Adrenal gland (tissue), 12 donors: ENCODE measurements around the gene NR2C1. TPM values are rescaled to one million over a fixed set of nuclear protein-coding genes. Genes with fewer than 3 reads are reported as not detected.
"Not testable (repeated sequence)": the region's sequence is repeated elsewhere in the genome, so short reads cannot be mapped to it uniquely, and the experiment has no call there.

Experiments used
- DNase-seq, 7 donors: peaks; one replicate each; pipeline ENCODE4 v3.0.0-alpha.2; 2019 to 2020
- H3K27ac ChIP-seq, 5 donors: fragments of 200-600 bp; sonication (generic) in 4 of 5; 1 replicate in 3 of 5; 2 replicates in 2 of 5; pipeline versions ENCODE4 v1.5.1 to v1.8.0; 2016 to 2020; ENCODE audit warnings: mild to moderate bottlenecking in 1 of 5
- H3K27me3 ChIP-seq: fragments of 200-600 bp; 2 replicates; pipeline ENCODE4 v1.8.0; 2021
- H3K36me3 ChIP-seq, 2 donors: fragments of 200-600 bp; replicated peaks in 1 of 2; 1 replicate in 1 of 2; 2 replicates in 1 of 2; pipeline versions ENCODE4 v1.5.1 to v1.8.0; 2018 to 2022
- H3K4me1 ChIP-seq, 2 donors: fragments of 200-600 bp; replicated peaks in 1 of 2; 1 replicate in 1 of 2; 2 replicates in 1 of 2; pipeline versions ENCODE4 v1.5.1 to v1.8.0; 2018 to 2021
- H3K4me3 ChIP-seq, 4 donors: fragments of 200-600 bp; sonication (generic) in 3 of 4; one replicate each; pipeline ENCODE4 v1.5.1; 2016 to 2018
- H3K9me3 ChIP-seq, 3 donors: fragments of 200-600 bp; sonication (generic) in 1 of 3; replicated peaks in 1 of 3; 1 replicate in 2 of 3; 2 replicates in 1 of 3; pipeline versions ENCODE4 v1.5.1 to v1.8.0; 2016 to 2021
- CTCF ChIP-seq, 6 experiments: fragments of 450-650 bp in 4 of 6; fragments of 200-600 bp in 2 of 6; sonication (generic) in 1 of 6; IDR thresholded peaks; 1 replicate in 5 of 6; 2 replicates in 1 of 6; pipeline versions ENCODE4 v1.5.1 to v1.8.0; 2016 to 2021; ENCODE audit warnings: antibody characterized with exemption in 6 of 6, mild to moderate bottlenecking in 2 of 6, moderate library complexity in 1 of 6
- POLR2A ChIP-seq, 2 donors: fragments of 450-650 bp; IDR thresholded peaks; one replicate each; pipeline ENCODE4 v1.6.1; 2017; ENCODE audit warnings: antibody characterized with exemption in 2 of 2, mild to moderate bottlenecking in 2 of 2, moderate library complexity in 1 of 2
- WGBS, 4 donors: extraction: QIAGEN DNeasy Blood & Tissue Kit in 2 of 4; methylation state at CpG; one replicate each; pipeline versions ENCODE4 v1.1.5 to v1.1.7; 2013 to 2017; 5-methylcytosine and 5-hydroxymethylcytosine counted together
- intact Hi-C, 2 donors: fragments of 100-400 bp; cut with DNase I; formaldehyde crosslinking; loops; one replicate each; pipeline versions ENCODE4 v1.14.1 to v1.15.0; 2022 to 2023
- polyA plus RNA-seq, 3 donors: library from polyadenylated mRNA; stranded (reverse); fragments of 200-250 nt in 2 of 3; fragments of 350-450 nt in 1 of 3; fragmentation: Illumina TruSeq in 1 of 3; extraction: RNeasy Lipid Tissue Mini Kit (QIAGEN cat#74804) in 1 of 3; gene quantifications; one replicate each; pipeline ENCODE4 v1.2.3, GENCODE V29; 2013 to 2014
- total RNA-seq, 9 donors: library from RNA; depleted of rRNA in 4 of 9; stranded (reverse); fragments of >200 nt in 4 of 9; fragments of 120-200 nt in 1 of 9; fragmentation: NEBNext Ultra II Directional in 1 of 9; extraction: Animal tissue kit (Norgen Biotek cat#: 25700) in 1 of 9; gene quantifications; one replicate each; pipeline versions ENCODE4 v1.1.0 to v1.2.4, GENCODE V29; 2013 to 2023
- donor health status: healthy with polysubstance abuse.
- donor health status: Bipolar disorder and iron deficiency.
- donor health status: DM: yes; HTN: yes; CAD: no.
- donor health status: DM: no; HTN: no; CAD: no.
- donor health status: DM: no; HTN: no; CAD: no.
- donor health status: DM: yes; HTN: yes; CAD: no.

The NR2C1 gene
- total and polyA plus RNA-seq, 12 donors: 19.8 to 300 (median 45.6) TPM

GRCh38 chr12:95102916-95103671 is 29.7 kb upstream of the NR2C1 start:
- no peak overlapping the region for H3K27ac ChIP-seq
- H3K36me3 ChIP-seq: peaks cover 0 to 23% of the 10 kb centered on the region in 2 donors
- no peak overlapping the region for H3K4me3 ChIP-seq
- 87 to 93% (median 88%) methylated on average over 8 of the region's 8 CpGs for WGBS, 4 donors
- no peaks in the 10 kb centered on the region for H3K9me3 ChIP-seq
- intact Hi-C loops: no loop called here
- no peak for DNase-seq
- H3K4me1 ChIP-seq: no peaks in the 10 kb centered on the region
- no peaks in the 10 kb centered on the region for H3K27me3 ChIP-seq
- TF ChIP-seq POLR2A (IDR thresholded peaks at IDR 0.05): no peak
- TF ChIP-seq CTCF (IDR thresholded peaks at IDR 0.05): no peak

- H3K36me3 ChIP-seq: peaks cover 0 to 16% of the 10 kb centered on the region in 2 donors
- H3K9me3 ChIP-seq, H3K27me3 ChIP-seq, H3K4me3 ChIP-seq, intact Hi-C loops, H3K27ac ChIP-seq, H3K4me1 ChIP-seq, DNase-seq: not testable (repeated sequence)
- WGBS, 4 donors: 86 to 96% (median 92%) methylated on average over 5 of the region's 5 CpGs
Observed at GRCh38 chr12:95101957-95102356, 28.5 kb upstream of the NR2C1 start.

GRCh38 chr12:95100264-95101190 is 27.1 kb upstream of the NR2C1 start:
- 89 to 94% (median 92%) methylated on average over 11 of the region's 11 CpGs for WGBS, 4 donors
- no peak for DNase-seq
- intact Hi-C loops: no loop called here
- Histone ChIP-seq H3K27me3 (no peaks in the 10 kb centered on the region), H3K9me3 (no peaks in the 10 kb centered on the region), H3K4me1 (peaks cover 0 to 3% of the 10 kb centered on the region in 2 donors), H3K27ac (no peak overlapping the region), H3K36me3 (peaks cover 0 to 12% of the 10 kb centered on the region in 2 donors), H3K4me3 (no peak overlapping the region)
- TF ChIP-seq CTCF (IDR thresholded peaks at IDR 0.05) (no peak), POLR2A (IDR thresholded peaks at IDR 0.05) (no peak)

GRCh38 chr12:95099270-95099790 is 25.9 kb upstream of the NR2C1 start:
- no peaks in the 10 kb centered on the region for H3K27me3 ChIP-seq
- H3K9me3 ChIP-seq: no peaks in the 10 kb centered on the region
- no peak for TF ChIP-seq CTCF (IDR thresholded peaks at IDR 0.05)
- no peak for TF ChIP-seq POLR2A (IDR thresholded peaks at IDR 0.05)
- no peak for DNase-seq
- H3K36me3 ChIP-seq: peaks cover 0 to 5% of the 10 kb centered on the region in 2 donors
- H3K4me3 ChIP-seq: no peak overlapping the region
- H3K4me1 ChIP-seq: peaks cover 0 to 3% of the 10 kb centered on the region in 2 donors
- 93 to 99% (median 98%) methylated on average over 4 of the region's 4 CpGs for WGBS, 4 donors
- intact Hi-C loops: no loop called here
- H3K27ac ChIP-seq: no peak overlapping the region
